ENCODE data around the gene JUP.
"Not testable (repeated sequence)": the region's sequence is repeated elsewhere in the genome, so short reads cannot be mapped to it uniquely, and the experiment has no call there.

The JUP gene

DNA sequence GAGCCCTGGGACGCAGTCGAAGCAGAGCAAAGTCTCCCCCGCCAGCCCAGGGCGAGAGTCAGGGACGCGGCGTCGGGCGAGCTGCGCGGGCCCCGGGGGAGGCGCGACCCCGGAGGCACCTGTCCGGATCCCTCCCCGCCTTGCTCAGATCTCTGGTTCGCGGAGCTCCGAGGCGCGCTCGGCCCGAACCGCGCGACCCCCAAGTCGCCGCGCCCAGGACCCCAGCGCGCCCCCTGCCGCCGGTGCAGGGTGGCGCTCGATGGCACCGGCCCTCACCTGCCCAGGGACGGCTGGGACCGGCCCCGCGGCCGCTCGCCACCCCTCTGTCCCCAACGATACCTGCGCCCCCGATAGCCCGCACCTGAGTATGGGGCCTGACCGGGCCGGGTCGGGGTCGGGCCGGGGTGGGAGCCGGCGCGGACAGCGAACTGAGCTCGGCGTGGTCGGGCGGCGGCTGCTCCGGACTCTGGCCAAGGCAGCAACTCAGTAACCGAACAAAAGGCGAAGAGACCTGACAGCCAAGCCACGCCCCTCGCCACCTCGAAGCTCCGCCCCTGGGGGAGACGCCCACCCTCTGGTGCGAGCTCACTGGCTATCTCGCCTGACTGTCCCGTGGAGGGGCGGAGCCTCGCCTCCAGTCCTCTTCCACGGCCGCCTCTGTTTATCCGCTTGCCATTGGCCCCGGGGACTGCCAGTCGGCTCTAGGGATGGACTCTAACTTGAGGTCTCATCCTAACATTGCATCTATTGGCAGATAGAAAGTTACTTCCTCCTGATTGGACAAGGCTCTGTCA lies at the start of gene JUP:
Gene JUP (minus strand): TSS at position 485 of the 794 bp plus-strand sequence. CDS start 14,857 bp downstream, outside the sequence.
- H3K4me3 ChIP-seq (replicated peaks; ENCODE audit: low read depth, low read length): peak within 1 kb of the TSS; percentile 51
- TF ChIP-seq, protein P1, sequence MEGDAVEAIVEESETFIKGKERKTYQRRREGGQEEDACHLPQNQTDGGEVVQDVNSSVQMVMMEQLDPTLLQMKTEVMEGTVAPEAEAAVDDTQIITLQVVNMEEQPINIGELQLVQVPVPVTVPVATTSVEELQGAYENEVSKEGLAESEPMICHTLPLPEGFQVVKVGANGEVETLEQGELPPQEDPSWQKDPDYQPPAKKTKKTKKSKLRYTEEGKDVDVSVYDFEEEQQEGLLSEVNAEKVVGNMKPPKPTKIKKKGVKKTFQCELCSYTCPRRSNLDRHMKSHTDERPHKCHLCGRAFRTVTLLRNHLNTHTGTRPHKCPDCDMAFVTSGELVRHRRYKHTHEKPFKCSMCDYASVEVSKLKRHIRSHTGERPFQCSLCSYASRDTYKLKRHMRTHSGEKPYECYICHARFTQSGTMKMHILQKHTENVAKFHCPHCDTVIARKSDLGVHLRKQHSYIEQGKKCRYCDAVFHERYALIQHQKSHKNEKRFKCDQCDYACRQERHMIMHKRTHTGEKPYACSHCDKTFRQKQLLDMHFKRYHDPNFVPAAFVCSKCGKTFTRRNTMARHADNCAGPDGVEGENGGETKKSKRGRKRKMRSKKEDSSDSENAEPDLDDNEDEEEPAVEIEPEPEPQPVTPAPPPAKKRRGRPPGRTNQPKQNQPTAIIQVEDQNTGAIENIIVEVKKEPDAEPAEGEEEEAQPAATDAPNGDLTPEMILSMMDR (IDR thresholded peaks at IDR 0.05; ENCODE audit: low read depth, low read length, missing control alignments): peak; percentile 39
- peak; percentile 93 for DNase-seq (ENCODE audit: extremely low read depth, low read depth)

DNA sequence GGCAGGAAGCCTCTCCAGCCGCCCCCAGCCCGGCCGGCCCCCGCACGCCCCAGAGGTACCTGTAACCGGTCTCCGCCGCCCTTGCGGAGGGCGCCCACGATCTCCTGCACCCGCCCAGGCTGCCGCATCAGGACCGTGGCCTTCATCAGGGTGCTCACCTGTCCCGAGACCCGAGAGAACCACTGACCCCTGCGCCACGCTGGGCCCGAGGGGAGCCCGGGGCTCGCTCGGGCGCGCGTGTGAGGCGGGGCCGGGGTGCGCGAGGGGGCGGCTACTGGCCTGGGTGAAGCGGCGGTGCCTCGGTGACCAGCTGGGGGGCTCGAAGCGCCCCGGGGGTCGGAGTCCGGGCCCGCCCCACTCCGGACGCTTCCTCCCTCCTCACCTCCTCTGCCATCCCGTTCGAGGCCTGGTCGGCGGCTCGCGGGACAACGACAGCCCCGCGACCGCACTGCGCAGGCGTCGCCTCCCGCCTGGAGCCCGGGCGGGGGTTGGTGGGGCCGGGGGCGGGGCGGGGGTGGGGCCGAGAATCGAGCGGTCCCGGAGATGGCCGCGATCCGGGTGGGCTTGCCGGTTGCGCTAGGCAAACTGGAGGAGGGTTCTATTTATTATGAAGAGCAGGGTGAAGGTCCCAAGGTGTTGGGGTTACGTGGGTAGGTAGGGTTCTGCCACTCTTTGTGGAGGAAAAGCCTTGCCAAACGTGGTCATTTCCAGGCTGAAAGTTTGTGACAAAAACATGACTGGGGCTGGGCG lies 49.5 kb upstream of the JUP start, which contains the start of gene NT5C3B:
Gene NT5C3B (minus strand): TSS at position 433 of the 750 bp plus-strand sequence. CDS start 39 bp downstream, at position 394.
- TF ChIP-seq, protein P1 (IDR thresholded peaks at IDR 0.05; ENCODE audit: low read depth, low read length, missing control alignments): no peak
- peak within 1 kb of the TSS; percentile 86 for H3K4me3 ChIP-seq (replicated peaks; ENCODE audit: low read depth, low read length)
- DNase-seq (ENCODE audit: extremely low read depth, low read depth): no peak

DNA sequence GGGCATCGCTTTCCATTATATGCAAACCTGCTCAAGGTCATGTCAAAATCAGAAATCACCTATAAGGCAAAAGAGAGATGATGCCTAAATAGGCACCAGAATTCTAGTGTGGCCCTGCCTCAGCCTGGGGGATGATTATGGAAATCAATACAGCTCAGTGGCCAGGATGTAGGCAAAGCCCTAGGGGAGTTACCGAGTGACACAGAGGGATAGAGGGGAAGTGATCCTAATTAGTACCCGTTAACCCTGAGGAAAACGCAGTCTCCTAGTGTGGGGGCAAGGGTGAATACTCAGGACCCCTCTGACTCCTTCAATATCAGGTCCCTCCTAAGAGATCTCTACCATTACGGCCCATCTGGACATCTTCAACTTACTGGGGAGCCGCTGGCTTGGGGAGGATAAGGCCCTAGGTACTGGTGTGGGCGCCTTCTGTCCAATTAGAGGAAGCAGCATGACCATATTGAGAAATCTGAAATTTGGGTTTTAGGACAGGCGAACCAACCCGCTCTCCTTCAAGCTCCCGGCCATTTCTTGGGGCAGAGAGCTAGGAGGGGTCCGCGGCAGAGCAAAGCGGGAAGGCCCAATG lies 48.8 kb upstream of the JUP start:
- H3K4me3 ChIP-seq (replicated peaks; ENCODE audit: low read depth, low read length): peak overlapping the region; percentile 86
- no peak for DNase-seq (ENCODE audit: extremely low read depth, low read depth)
- TF ChIP-seq, protein P1 (IDR thresholded peaks at IDR 0.05; ENCODE audit: low read depth, low read length, missing control alignments): no peak

DNA sequence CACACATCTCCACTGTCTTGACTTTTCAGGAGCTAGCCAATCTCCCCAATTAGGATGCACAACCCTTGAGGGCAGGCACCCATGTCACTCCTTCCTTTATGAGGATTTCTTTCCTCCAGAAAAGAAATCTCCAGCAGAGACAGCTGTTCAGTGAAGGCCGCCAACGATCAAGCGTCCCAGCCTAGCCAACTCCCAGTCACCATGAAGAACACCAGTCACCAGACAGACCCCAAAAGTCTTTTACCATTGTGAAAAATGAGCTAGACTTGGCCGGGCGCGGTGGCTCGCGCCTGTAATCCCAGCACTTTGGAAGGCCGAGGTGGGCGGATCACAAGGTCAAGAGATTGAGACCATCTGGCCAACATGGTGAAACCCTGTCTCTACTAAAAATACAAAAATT lies 43.5 kb upstream of the JUP start:
- H3K4me3 ChIP-seq (replicated peaks; ENCODE audit: low read depth, low read length); DNase-seq (ENCODE audit: extremely low read depth, low read depth): not testable (repeated sequence)

DNA sequence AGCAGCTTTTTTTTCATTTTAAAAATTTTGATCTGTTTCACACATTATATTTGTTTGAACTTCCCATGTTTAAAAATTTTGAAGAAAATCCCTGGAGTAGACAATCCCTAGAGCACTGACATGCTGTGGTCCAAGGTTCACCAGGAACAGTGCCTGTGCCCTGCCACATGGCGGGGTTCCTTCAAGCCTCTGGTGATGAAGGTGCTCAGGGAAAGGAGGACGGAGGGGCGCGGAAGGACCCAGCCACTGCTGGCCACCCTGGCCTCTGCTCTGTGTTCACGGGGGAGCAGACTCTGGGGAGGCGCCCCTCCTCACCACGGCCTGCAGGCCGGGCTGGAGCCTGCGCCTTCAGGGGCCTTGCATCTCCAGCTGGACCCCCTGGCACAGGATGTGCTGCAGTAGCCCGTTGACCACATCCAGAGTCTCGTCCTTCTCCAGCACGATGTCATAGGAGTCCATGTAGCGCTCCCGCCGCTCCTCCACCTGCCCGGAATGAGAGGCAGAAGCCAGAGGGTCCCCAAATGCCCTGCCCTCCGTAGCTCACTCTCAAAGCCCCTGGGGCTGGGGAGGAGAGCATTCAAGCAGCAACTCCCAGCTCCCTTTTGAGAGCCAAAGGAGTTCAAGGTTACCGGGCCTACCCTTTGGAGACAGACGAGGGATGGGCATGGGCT lies 38.8 kb upstream of the JUP start:
- TF ChIP-seq, protein P1 (IDR thresholded peaks at IDR 0.05; ENCODE audit: low read depth, low read length, missing control alignments): no peak
- DNase-seq (ENCODE audit: extremely low read depth, low read depth): no peak
- no peak overlapping the region for H3K4me3 ChIP-seq (replicated peaks; ENCODE audit: low read depth, low read length)

DNA sequence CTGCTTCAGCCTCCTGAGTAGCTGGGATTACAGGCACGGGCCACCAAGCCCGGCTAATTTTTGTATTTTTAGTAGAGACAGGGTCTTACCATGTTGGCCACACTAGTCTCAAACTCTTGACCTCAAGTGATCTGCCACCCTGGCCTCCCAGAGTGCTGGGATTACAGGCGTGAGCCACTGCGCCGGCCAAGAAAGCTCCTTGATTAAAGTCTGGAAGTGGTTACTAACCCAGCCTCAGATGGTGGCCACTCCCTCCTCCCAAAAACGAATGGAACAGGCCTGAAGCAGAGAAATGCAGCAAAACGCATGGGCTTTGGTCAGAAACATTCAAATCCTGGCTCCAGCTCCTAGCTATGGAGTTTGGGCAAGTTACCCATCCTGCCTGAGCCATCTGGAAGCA lies 37.6 kb upstream of the JUP start:
- no peak overlapping the region for H3K4me3 ChIP-seq (replicated peaks; ENCODE audit: low read depth, low read length)
- peak; percentile 32 for DNase-seq (ENCODE audit: extremely low read depth, low read depth)
- TF ChIP-seq, protein P1 (IDR thresholded peaks at IDR 0.05; ENCODE audit: low read depth, low read length, missing control alignments): no peak

Measured in HFF-Myc (cell line).